ENCODE data around the gene FYN.

GRCh38 chr6:111894272-111894671, 21.0 kb upstream of the FYN start:
- TF ChIP-seq EZH2 (IDR thresholded peaks at IDR 0.05; ENCODE audit: insufficient read depth, poor library complexity, severe bottlenecking) = no peak
- TF ChIP-seq EZH2phosphoT487 (IDR thresholded peaks at IDR 0.05; ENCODE audit: insufficient read depth, low read depth) = no peak
